Esophagus squamous epithelium (tissue), 5 donors: ENCODE results near the gene ARPC1B. TPM values are rescaled to one million over a fixed set of nuclear protein-coding genes. Genes with fewer than 3 reads are reported as not detected.

Experiments
- DNase-seq: peaks from one replicate; lab custom pipeline; 2025; lab: John Stamatoyannopoulos, UW
- H3K27ac ChIP-seq, 4 donors: fragments of 200-600 bp; sonication (generic); one replicate each; pipeline ENCODE4 v1.5.1; 2016 to 2019; ENCODE audit warnings: mild to moderate bottlenecking in 1 of 4
- H3K27me3 ChIP-seq, 4 donors: fragments of 200-600 bp; sonication (generic); 1 replicate in 3 of 4; 2 replicates in 1 of 4; pipeline versions ENCODE4 v1.5.1 to v1.6.0; 2017 to 2021; ENCODE audit warnings: antibody characterized with exemption in 1 of 4
- H3K36me3 ChIP-seq, 3 donors: fragments of 200-600 bp; sonication (generic); one replicate each; pipeline ENCODE4 v1.5.1; 2016 to 2019
- H3K4me1 ChIP-seq, 3 donors: fragments of 200-600 bp; sonication (generic); one replicate each; pipeline ENCODE4 v1.5.1; 2017 to 2019
- H3K4me3 ChIP-seq, 4 donors: fragments of 200-600 bp; sonication (generic); 1 replicate in 3 of 4; 2 replicates in 1 of 4; pipeline ENCODE4 v1.5.1; 2016 to 2019; ENCODE audit warnings: mild to moderate bottlenecking in 2 of 4, moderate library complexity in 1 of 4
- H3K9me3 ChIP-seq, 3 donors: fragments of 200-600 bp; sonication (generic); one replicate each; pipeline ENCODE4 v1.5.1; 2016 to 2019
- CTCF ChIP-seq, 6 experiments: fragments of 450-650 bp in 4 of 6; fragments of 200-600 bp in 2 of 6; sonication (generic) in 2 of 6; IDR thresholded peaks; one replicate each; pipeline ENCODE4 v1.5.1; 2016 to 2019; ENCODE audit warnings: antibody characterized with exemption in 6 of 6, mild to moderate bottlenecking in 4 of 6, moderate library complexity in 4 of 6
- POLR2A ChIP-seq, 4 donors: fragments of 450-650 bp; IDR thresholded peaks; one replicate each; pipeline ENCODE4 v1.6.1; 2017; ENCODE audit warnings: antibody characterized with exemption in 4 of 4, mild to moderate bottlenecking in 4 of 4, moderate library complexity in 3 of 4
- WGBS, 2 donors: methylation state at CpG; one replicate each; pipeline ENCODE4 v1.1.5; 2018; 5-methylcytosine and 5-hydroxymethylcytosine counted together
- intact Hi-C: fragments of 100-400 bp; cut with DNase I; formaldehyde crosslinking; loops from one replicate; pipeline ENCODE4 v1.15.0; 2022
- total RNA-seq, 4 donors: library from RNA; depleted of rRNA; stranded (reverse); fragments of >200 nt; gene quantifications; one replicate each; pipeline ENCODE4 v1.1.0, GENCODE V29; 2016
- donor health status: DM: yes; HTN: yes; CAD: no.

The ARPC1B gene
- total RNA-seq, 4 donors from 2014 or later: 27.9 to 166 (median 128) TPM

DNA sequence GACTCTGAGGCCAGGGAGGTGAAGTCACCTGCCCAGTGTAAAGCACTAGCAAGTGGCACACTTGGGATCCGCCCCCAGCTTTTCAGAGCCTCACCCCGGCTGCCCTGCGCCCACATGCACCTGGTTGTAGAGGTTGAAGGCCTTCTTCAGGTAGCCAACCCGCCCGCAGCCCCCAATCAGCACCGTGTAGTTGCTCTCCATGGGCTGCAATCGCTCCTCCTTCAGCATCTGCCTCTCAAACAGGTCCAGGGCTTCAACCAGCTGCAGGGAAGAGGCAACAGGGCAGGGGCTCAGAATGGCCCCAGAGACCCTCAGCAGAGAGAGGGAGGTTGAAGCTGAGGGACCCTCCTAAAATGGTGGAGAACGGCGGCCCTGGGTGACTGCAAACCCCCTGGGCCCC, 58.6 kb downstream of the ARPC1B start:
- no peak overlapping the region for H3K4me3 ChIP-seq
- peaks cover 17 to 73% (median 39%) of the 10 kb centered on the region in 3 donors for H3K36me3 ChIP-seq
- peaks cover 4 to 72% (median 25%) of the 10 kb centered on the region in 3 donors for H3K4me1 ChIP-seq
- no peak overlapping the region for H3K27ac ChIP-seq
- no peak for DNase-seq
- H3K27me3 ChIP-seq: no peaks in the 10 kb centered on the region
- WGBS, 2 donors: 90 to 93% methylated on average over 2 to 3 of the region's 9 CpGs
- no peaks in the 10 kb centered on the region for H3K9me3 ChIP-seq
- TF ChIP-seq CTCF (IDR thresholded peaks at IDR 0.05): no peak
- TF ChIP-seq POLR2A (IDR thresholded peaks at IDR 0.05): no peak
- intact Hi-C loops: no loop called here

GRCh38 chr7:99437946-99438572, 63.5 kb downstream of the ARPC1B start:
- no peak for TF ChIP-seq CTCF (IDR thresholded peaks at IDR 0.05)
- no peak for TF ChIP-seq POLR2A (IDR thresholded peaks at IDR 0.05)
- intact Hi-C loops: no loop called here
- Histone ChIP-seq H3K27me3 (no peaks in the 10 kb centered on the region), H3K4me1 (peaks cover 11 to 76% (median 31%) of the 10 kb centered on the region in 3 donors), H3K27ac (peak overlapping the region; percentile 89 to 95 (median 92)), H3K36me3 (peaks cover 0 to 36% (median 14%) of the 10 kb centered on the region in 3 donors), H3K4me3 (peak overlapping the region; percentile 80 to 100 (median 92)), H3K9me3 (no peaks in the 10 kb centered on the region)
- no peak for DNase-seq
- 3 to 17% methylated on average over 10 to 14 of the region's 20 CpGs for WGBS, 2 donors

- Histone ChIP-seq H3K4me1 (peaks cover 11 to 70% (median 31%) of the 10 kb centered on the region in 3 donors), H3K36me3 (peaks cover 0 to 36% (median 6%) of the 10 kb centered on the region in 3 donors), H3K27me3 (no peaks in the 10 kb centered on the region), H3K9me3 (no peaks in the 10 kb centered on the region), H3K4me3 (peak within 1 kb of the TSS; percentile 80 to 100 (median 92)), H3K27ac (peak within 1 kb of the TSS; percentile 89 to 95 (median 92))
- intact Hi-C loops: no loop called here
- 0 to 1% methylated on average over 26 to 29 of the region's 89 CpGs for WGBS, 2 donors
- TF ChIP-seq CTCF (IDR thresholded peaks at IDR 0.05) (peak in 1 of 6 experiments; percentile 32), POLR2A (IDR thresholded peaks at IDR 0.05) (peak in 3 of 4 donors; percentile 12 to 57 (median 32))
- DNase-seq: peak; percentile 69
These were observed 64.3 kb downstream of the ARPC1B start, which contains the start of the genes CPSF4 and PTCD1 for GRCh38 chr7:99438573-99439480. TSS of gene CPSF4 (plus strand) at chr7:99438943. CDS start at chr7:99439083, 140 bp downstream. TSS of gene PTCD1 (minus strand) at chr7:99438798. CDS start at chr7:99435242, 3,556 bp downstream.

DNA sequence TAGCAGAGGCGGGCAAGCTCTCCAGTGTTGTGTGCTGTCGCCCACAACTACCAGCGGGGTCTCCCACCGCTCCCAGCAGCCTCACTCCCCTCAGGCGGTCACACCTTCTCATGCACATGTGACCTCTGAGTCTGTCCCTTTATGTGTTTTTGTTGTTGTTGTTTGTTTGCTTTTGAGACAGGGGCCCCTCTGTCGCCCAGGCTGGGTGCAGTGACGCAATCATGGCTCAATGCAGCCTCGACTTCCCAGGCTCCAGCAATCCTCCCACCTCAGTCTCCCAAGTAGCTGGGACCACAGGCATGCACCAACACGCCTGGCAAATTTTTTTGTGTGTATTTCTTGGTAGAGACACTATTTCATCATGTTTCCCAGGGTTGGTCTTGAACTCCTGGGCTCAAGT, 65.7 kb downstream of the ARPC1B start:
- H3K9me3 ChIP-seq: no peaks in the 10 kb centered on the region
- peak overlapping the region in 3 of 4 donors; percentile 80 to 96 (median 89) for H3K4me3 ChIP-seq
- DNase-seq: no peak
- intact Hi-C loops: no loop called here
- 66% methylated on average over 7 to 9 of the region's 9 CpGs for WGBS, 2 donors
- TF ChIP-seq POLR2A (IDR thresholded peaks at IDR 0.05): no peak
- TF ChIP-seq CTCF (IDR thresholded peaks at IDR 0.05): no peak
- H3K36me3 ChIP-seq: peaks cover 0 to 36% (median 4%) of the 10 kb centered on the region in 3 donors
- no peaks in the 10 kb centered on the region for H3K27me3 ChIP-seq
- peak overlapping the region in 1 of 4 donors; percentile 91 for H3K27ac ChIP-seq
- peaks cover 11 to 62% (median 31%) of the 10 kb centered on the region in 3 donors for H3K4me1 ChIP-seq

Other genes with a start within 250 kb of the ARPC1B start
- 10 to 100 TPM; 16.4 to 36.2 (median 24.6) TPM for gene SMURF1, start 230.6 kb upstream of the ARPC1B start, total RNA-seq
- under 1 TPM in 3 of 4 donors, not detected in 1; 0.32 to 0.42 (median 0.38) TPM for gene KPNA7, start 166.6 kb upstream of the ARPC1B start, total RNA-seq
- gene MYH16, start 101.9 kb upstream of the ARPC1B start, total RNA-seq: under 1 TPM in 1 of 4 donors, not detected in 3; 0.76 TPM
- gene ARPC1A, start 48.8 kb upstream of the ARPC1B start, total RNA-seq: 100 to 1,000 TPM; 114 to 155 (median 154) TPM
- 100 to 1,000 TPM in 2 of 4 donors, 10 to 100 TPM in 2; 79.2 to 120 (median 98.3) TPM for gene PDAP1, start 33.9 kb downstream of the ARPC1B start, total RNA-seq
- 10 to 100 TPM; 46.9 to 59.1 (median 55.9) TPM for gene BUD31, start 34.2 kb downstream of the ARPC1B start, total RNA-seq
- 10 to 100 TPM in 1 of 4 donors, 1 to 10 TPM in 3; 5.7 to 12.7 (median 6.6) TPM for gene PTCD1, start 64.1 kb downstream of the ARPC1B start, total RNA-seq
- gene CPSF4, start 64.2 kb downstream of the ARPC1B start, total RNA-seq: 10 to 100 TPM; 15.1 to 29.2 (median 19.4) TPM
- 1,000 to 10,000 TPM; 1,019 to 2,272 (median 1,287) TPM for gene ATP5MF, start 91.4 kb downstream of the ARPC1B start, total RNA-seq
- gene ZNF789, start 98.2 kb downstream of the ARPC1B start, total RNA-seq: 1 to 10 TPM; 2.5 to 8.6 (median 5.3) TPM
- 10 to 100 TPM; 22.5 to 41.2 (median 23.1) TPM for gene ZNF394, start 125.6 kb downstream of the ARPC1B start, total RNA-seq
- 1 to 10 TPM; 3.2 to 7.1 (median 5.1) TPM for gene ZKSCAN5, start 129.9 kb downstream of the ARPC1B start, total RNA-seq
- gene FAM200A, start 177.4 kb downstream of the ARPC1B start, total RNA-seq: 1 to 10 TPM; 1.9 to 5.6 (median 5.1) TPM
- 100 to 1,000 TPM in 3 of 4 donors, 10 to 100 TPM in 1; 78.6 to 167 (median 107) TPM for gene ZNF655, start 183.9 kb downstream of the ARPC1B start, total RNA-seq
- gene TMEM225B, start 223.5 kb downstream of the ARPC1B start, total RNA-seq: under 1 TPM in 2 of 4 donors, not detected in 2; 0.23 to 0.57 TPM
- gene ZSCAN25, start 242.2 kb downstream of the ARPC1B start, total RNA-seq: 10 to 100 TPM in 3 of 4 donors, 1 to 10 TPM in 1; 8.0 to 19.1 (median 14.9) TPM